HG03060 (cell line): ENCODE measurements around the gene EME1.

Experiments used
- ATAC-seq: cut with Tn5 transposase; IDR thresholded peaks from one replicate; pipeline ENCODE4 v1.9.1; 2021; ENCODE audit warnings: low read depth, moderate number of reproducible peaks; ENCODE audit not compliant: unreplicated experiment

The EME1 gene

GRCh38 chr17:50361561-50362480 is 11.2 kb upstream of the EME1 start:
- peak; percentile 68 for ATAC-seq

- ATAC-seq, result no peak
These were observed 10.4 kb upstream of the EME1 start for GRCh38 chr17:50362661-50363060.

GRCh38 chr17:50363217-50364060 is 9.6 kb upstream of the EME1 start:
- ATAC-seq, result no peak

- ATAC-seq, result no peak
These were observed 9.0 kb upstream of the EME1 start for GRCh38 chr17:50364061-50364458.

- no peak for ATAC-seq
These were observed 8.3 kb upstream of the EME1 start for GRCh38 chr17:50364715-50365114.

- no peak for ATAC-seq
These were observed 7.9 kb upstream of the EME1 start for GRCh38 chr17:50365165-50365564.

GRCh38 chr17:50365649-50366393 is 7.2 kb upstream of the EME1 start:
- ATAC-seq, result no peak

GRCh38 chr17:50367401-50367800 is 5.6 kb upstream of the EME1 start:
- ATAC-seq, result no peak

GRCh38 chr17:50370052-50370451 is 3.0 kb upstream of the EME1 start:
- ATAC-seq, result no peak

GRCh38 chr17:50371526-50371925 is 1.5 kb upstream of the EME1 start:
- ATAC-seq, result no peak

GRCh38 chr17:50372222-50372757 is 739 bp upstream of the EME1 start:
- ATAC-seq, result no peak

- no peak for ATAC-seq
These were observed 676 bp downstream of the EME1 start for GRCh38 chr17:50373705-50374104.

GRCh38 chr17:50375858-50376538 is 3.0 kb downstream of the EME1 start:
- ATAC-seq, result no peak

GRCh38 chr17:50379351-50380132 is 6.5 kb downstream of the EME1 start:
- no peak for ATAC-seq

- ATAC-seq, result no peak
These were observed 7.6 kb downstream of the EME1 start for GRCh38 chr17:50380369-50381259.

- ATAC-seq, result no peak
These were observed 8.3 kb downstream of the EME1 start for GRCh38 chr17:50381260-50381815.

GRCh38 chr17:50381920-50382319 is 8.9 kb downstream of the EME1 start:
- ATAC-seq, result no peak

GRCh38 chr17:50382931-50383330 is 9.9 kb downstream of the EME1 start:
- no peak for ATAC-seq
